Measurements from ENCODE around the gene ENTHD1.

DNA sequence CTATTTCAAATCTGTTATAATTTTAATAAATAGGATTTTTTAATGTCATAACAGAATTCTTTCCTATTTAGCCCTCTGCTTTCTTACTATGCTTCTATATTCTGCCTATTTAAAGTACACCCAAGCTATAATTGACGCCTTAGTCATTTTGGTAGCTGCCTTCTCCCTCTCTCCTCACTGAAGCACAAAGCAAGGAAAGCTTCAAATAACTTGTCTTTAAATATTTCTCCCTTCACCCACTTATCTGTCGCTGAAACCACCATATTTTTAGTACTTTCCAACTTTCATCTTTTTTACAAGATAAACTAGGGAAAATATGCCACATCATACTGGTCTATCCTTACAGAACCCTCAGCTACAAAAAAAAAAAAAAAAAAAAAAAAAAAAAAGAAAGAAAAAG lies 127.9 kb downstream of the ENTHD1 start:
- TF ChIP-seq, protein P1, sequence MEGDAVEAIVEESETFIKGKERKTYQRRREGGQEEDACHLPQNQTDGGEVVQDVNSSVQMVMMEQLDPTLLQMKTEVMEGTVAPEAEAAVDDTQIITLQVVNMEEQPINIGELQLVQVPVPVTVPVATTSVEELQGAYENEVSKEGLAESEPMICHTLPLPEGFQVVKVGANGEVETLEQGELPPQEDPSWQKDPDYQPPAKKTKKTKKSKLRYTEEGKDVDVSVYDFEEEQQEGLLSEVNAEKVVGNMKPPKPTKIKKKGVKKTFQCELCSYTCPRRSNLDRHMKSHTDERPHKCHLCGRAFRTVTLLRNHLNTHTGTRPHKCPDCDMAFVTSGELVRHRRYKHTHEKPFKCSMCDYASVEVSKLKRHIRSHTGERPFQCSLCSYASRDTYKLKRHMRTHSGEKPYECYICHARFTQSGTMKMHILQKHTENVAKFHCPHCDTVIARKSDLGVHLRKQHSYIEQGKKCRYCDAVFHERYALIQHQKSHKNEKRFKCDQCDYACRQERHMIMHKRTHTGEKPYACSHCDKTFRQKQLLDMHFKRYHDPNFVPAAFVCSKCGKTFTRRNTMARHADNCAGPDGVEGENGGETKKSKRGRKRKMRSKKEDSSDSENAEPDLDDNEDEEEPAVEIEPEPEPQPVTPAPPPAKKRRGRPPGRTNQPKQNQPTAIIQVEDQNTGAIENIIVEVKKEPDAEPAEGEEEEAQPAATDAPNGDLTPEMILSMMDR (IDR thresholded peaks at IDR 0.05; ENCODE audit: low read depth, low read length), result no peak
- TF ChIP-seq, protein P2, sequence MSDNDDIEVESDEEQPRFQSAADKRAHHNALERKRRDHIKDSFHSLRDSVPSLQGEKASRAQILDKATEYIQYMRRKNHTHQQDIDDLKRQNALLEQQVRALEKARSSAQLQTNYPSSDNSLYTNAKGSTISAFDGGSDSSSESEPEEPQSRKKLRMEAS (IDR thresholded peaks at IDR 0.05; ENCODE audit: low read depth, low read length), result no peak

All from NB4 (cell line).